ENCODE measurements around the gene EHMT1.

DNA sequence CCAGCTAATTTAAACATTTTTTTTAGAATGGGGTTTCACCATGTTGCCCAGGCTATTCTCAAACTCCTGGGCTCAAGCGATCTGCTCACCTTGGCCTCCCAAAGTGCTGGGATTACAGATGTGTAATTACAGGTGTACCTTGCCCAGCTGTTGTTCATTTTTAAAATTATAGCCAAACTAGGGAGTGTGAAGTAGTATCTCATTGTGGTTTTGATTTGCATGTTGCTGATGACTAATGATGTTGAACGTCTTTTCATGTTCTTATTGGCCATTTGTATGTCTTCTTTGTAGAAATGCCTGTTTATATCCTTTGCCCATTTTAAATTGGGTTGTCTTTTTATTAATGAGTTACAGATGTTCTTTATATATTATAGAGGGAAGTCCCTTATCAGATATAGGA is 31.5 kb downstream of the EHMT1 start:
- TF ChIP-seq POLR2A (IDR thresholded peaks at IDR 0.05; ENCODE audit: low read depth): no peak
- TF ChIP-seq, protein P1, sequence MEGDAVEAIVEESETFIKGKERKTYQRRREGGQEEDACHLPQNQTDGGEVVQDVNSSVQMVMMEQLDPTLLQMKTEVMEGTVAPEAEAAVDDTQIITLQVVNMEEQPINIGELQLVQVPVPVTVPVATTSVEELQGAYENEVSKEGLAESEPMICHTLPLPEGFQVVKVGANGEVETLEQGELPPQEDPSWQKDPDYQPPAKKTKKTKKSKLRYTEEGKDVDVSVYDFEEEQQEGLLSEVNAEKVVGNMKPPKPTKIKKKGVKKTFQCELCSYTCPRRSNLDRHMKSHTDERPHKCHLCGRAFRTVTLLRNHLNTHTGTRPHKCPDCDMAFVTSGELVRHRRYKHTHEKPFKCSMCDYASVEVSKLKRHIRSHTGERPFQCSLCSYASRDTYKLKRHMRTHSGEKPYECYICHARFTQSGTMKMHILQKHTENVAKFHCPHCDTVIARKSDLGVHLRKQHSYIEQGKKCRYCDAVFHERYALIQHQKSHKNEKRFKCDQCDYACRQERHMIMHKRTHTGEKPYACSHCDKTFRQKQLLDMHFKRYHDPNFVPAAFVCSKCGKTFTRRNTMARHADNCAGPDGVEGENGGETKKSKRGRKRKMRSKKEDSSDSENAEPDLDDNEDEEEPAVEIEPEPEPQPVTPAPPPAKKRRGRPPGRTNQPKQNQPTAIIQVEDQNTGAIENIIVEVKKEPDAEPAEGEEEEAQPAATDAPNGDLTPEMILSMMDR (IDR thresholded peaks at IDR 0.05): no peak

Data from esophagus muscularis mucosa (tissue), 3 donors.